Mesenchymal stem cell (in vitro differentiated cells and primary cell): Measurements from ENCODE around the gene SIPA1L3.

Source experiments
- DNase-seq: peaks from one replicate; pipeline ENCODE4 v3.0.0-alpha.2; 2013
- H2AFZ ChIP-seq: one replicate; pipeline ENCODE4 v1.6.1; 2013; ENCODE audit warnings: low read depth, mild to moderate bottlenecking, control low read depth, inconsistent platforms, low read length, moderate library complexity
- H2AK5ac ChIP-seq: 2 replicates; pipeline ENCODE4 v1.6.1; 2013; ENCODE audit warnings: low read length, moderate library complexity, mild to moderate bottlenecking, inconsistent platforms; ENCODE audit not compliant: severe bottlenecking
- H2BK120ac ChIP-seq: one replicate; pipeline ENCODE4 v1.6.1; 2013; ENCODE audit warnings: low read depth, mild to moderate bottlenecking, inconsistent platforms, low read length, moderate library complexity
- H2BK12ac ChIP-seq, 2 experiments: one replicate each; pipeline ENCODE4 v1.6.1; 2013; ENCODE audit warnings: inconsistent platforms in 2 of 2, low read length in 2 of 2, mild to moderate bottlenecking in 2 of 2, moderate library complexity in 2 of 2, control low read depth in 1 of 2
- H2BK15ac ChIP-seq: one replicate; pipeline ENCODE4 v1.6.1; 2013; ENCODE audit warnings: mild to moderate bottlenecking, low read depth, inconsistent platforms; ENCODE audit not compliant: poor library complexity, severe bottlenecking
- H2BK5ac ChIP-seq: 2 replicates; pipeline ENCODE4 v1.6.1; 2013; ENCODE audit warnings: low read depth, mild to moderate bottlenecking, low read length, control low read depth, inconsistent platforms; ENCODE audit not compliant: poor library complexity, severe bottlenecking
- H3K14ac ChIP-seq, 2 experiments: one replicate each; pipeline ENCODE4 v1.6.1; 2013; ENCODE audit warnings: inconsistent platforms in 2 of 2, low read length in 2 of 2, control low read depth in 1 of 2, mild to moderate bottlenecking in 1 of 2, moderate library complexity in 1 of 2
- H3K18ac ChIP-seq, 2 experiments: one replicate each; pipeline ENCODE4 v1.6.1; 2013; ENCODE audit warnings: inconsistent platforms in 2 of 2, low read length in 2 of 2, control low read depth in 1 of 2, low read depth in 1 of 2, mild to moderate bottlenecking in 1 of 2
- H3K23ac ChIP-seq, 2 experiments: one replicate each; pipeline ENCODE4 v1.6.1; 2013; ENCODE audit warnings: inconsistent platforms in 2 of 2, low read length in 2 of 2, mild to moderate bottlenecking in 2 of 2, moderate library complexity in 2 of 2, control low read depth in 1 of 2
- H3K27ac ChIP-seq: 2 replicates; pipeline ENCODE4 v1.5.1; 2013; ENCODE audit warnings: mild to moderate bottlenecking, moderate library complexity, low read length, control low read depth, inconsistent platforms; ENCODE audit not compliant: poor library complexity, severe bottlenecking
- H3K27me3 ChIP-seq, 2 experiments: 2 replicates each; pipeline versions ENCODE4 v1.6.1 to v1.7.0; 2013; ENCODE audit warnings: low read length in 2 of 2, mild to moderate bottlenecking in 2 of 2, moderate library complexity in 2 of 2, control low read depth in 1 of 2, inconsistent platforms in 1 of 2; ENCODE audit not compliant: control insufficient read depth in 1 of 2, insufficient read depth in 1 of 2
- H3K36me3 ChIP-seq, 2 experiments: 2 replicates each; pipeline versions ENCODE4 v1.6.1 to v1.7.0; 2013; ENCODE audit warnings: low read length in 2 of 2, control low read depth in 1 of 2, inconsistent platforms in 1 of 2, low read depth in 1 of 2, mild to moderate bottlenecking in 1 of 2; ENCODE audit not compliant: insufficient read depth in 2 of 2, control insufficient read depth in 1 of 2
- H3K4ac ChIP-seq, 2 experiments: one replicate each; pipeline ENCODE4 v1.6.1; 2013; ENCODE audit warnings: inconsistent platforms in 2 of 2, low read length in 2 of 2, mild to moderate bottlenecking in 2 of 2, moderate library complexity in 2 of 2, control low read depth in 1 of 2, low read depth in 1 of 2
- H3K4me1 ChIP-seq: 2 replicates; pipeline ENCODE4 v1.6.1; 2013; ENCODE audit warnings: low read depth, low read length, control low read depth; ENCODE audit not compliant: control insufficient read depth, insufficient read depth
- H3K4me2 ChIP-seq: 2 replicates; pipeline ENCODE4 v1.6.1; 2013; ENCODE audit warnings: low read length, mild to moderate bottlenecking, inconsistent platforms; ENCODE audit not compliant: poor library complexity, severe bottlenecking
- H3K4me3 ChIP-seq, 2 experiments: 2 replicates each; pipeline versions ENCODE4 v1.5.1 to v1.7.0; 2013; ENCODE audit warnings: low read length in 2 of 2, mild to moderate bottlenecking in 2 of 2, control low read depth in 1 of 2, low read depth in 1 of 2; ENCODE audit not compliant: insufficient read depth in 1 of 2
- H3K79me1 ChIP-seq: replicated peaks from 2 replicates; pipeline ENCODE4 v1.6.1; 2013; ENCODE audit warnings: mild to moderate bottlenecking, control low read depth, low read length, inconsistent platforms; ENCODE audit not compliant: poor library complexity, severe bottlenecking
- H3K9ac ChIP-seq: 2 replicates; pipeline ENCODE4 v1.7.0; 2013; ENCODE audit warnings: mild to moderate bottlenecking, low read length, moderate library complexity
- H3K9me3 ChIP-seq: 2 replicates; pipeline ENCODE4 v1.7.0; 2013; ENCODE audit warnings: mild to moderate bottlenecking, low read length; ENCODE audit not compliant: control insufficient read depth
- H4K8ac ChIP-seq: one replicate; pipeline ENCODE4 v1.6.1; 2013; ENCODE audit warnings: inconsistent platforms, mild to moderate bottlenecking, low read length, moderate library complexity
- H4K91ac ChIP-seq: one replicate; pipeline ENCODE4 v1.6.1; 2013; ENCODE audit warnings: mild to moderate bottlenecking, low read length, inconsistent platforms
- WGBS: methylation state at CpG from one replicate; pipeline ENCODE4 v1.1.7; 2013; ENCODE audit warnings: mixed read lengths; 5-methylcytosine and 5-hydroxymethylcytosine counted together

SIPA1L3 gene

GRCh38 chr19:38162632-38163031, 255.6 kb downstream of the SIPA1L3 start:
- no peak overlapping the region for H3K4me3 ChIP-seq
- no peak overlapping the region for H3K14ac ChIP-seq
- H2BK12ac ChIP-seq: no peak overlapping the region
- H3K4me2 ChIP-seq: no peak overlapping the region
- H2AFZ ChIP-seq: no peak overlapping the region
- H3K79me1 ChIP-seq: peaks cover 25% of the 10 kb centered on the region
- no peaks in the 10 kb centered on the region for H3K27me3 ChIP-seq
- no peak overlapping the region for H3K18ac ChIP-seq
- H3K4ac ChIP-seq: no peak overlapping the region
- H4K91ac ChIP-seq: no peak overlapping the region
- H2AK5ac ChIP-seq: no peak overlapping the region
- H2BK5ac ChIP-seq: no peak overlapping the region
- peaks cover 13% of the 10 kb centered on the region for H3K9me3 ChIP-seq
- WGBS: 98% methylated on average over 7 of the region's 7 CpGs
- H2BK15ac ChIP-seq: no peak overlapping the region
- H4K8ac ChIP-seq: no peak overlapping the region
- H3K23ac ChIP-seq: no peak overlapping the region
- no peak overlapping the region for H3K27ac ChIP-seq
- H3K9ac ChIP-seq: no peak overlapping the region
- DNase-seq: no peak
- H3K36me3 ChIP-seq: peaks cover 77 to 86% of the 10 kb centered on the region in 2 experiments
- no peak overlapping the region for H2BK120ac ChIP-seq
- H3K4me1 ChIP-seq: no peaks in the 10 kb centered on the region

GRCh38 chr19:38163419-38164290, 256.6 kb downstream of the SIPA1L3 start:
- Histone ChIP-seq H3K27me3 (no peaks in the 10 kb centered on the region), H3K4ac (no peak overlapping the region), H3K9me3 (peaks cover 13% of the 10 kb centered on the region), H2BK5ac (no peak overlapping the region), H2AFZ (no peak overlapping the region), H3K79me1 (peaks cover 20% of the 10 kb centered on the region), H3K36me3 (peaks cover 77 to 82% of the 10 kb centered on the region in 2 experiments), H3K4me1 (no peaks in the 10 kb centered on the region), H3K4me2 (no peak overlapping the region), H2BK12ac (no peak overlapping the region), H3K9ac (no peak overlapping the region), H3K27ac (no peak overlapping the region), H4K8ac (no peak overlapping the region), H2AK5ac (no peak overlapping the region), H3K18ac (no peak overlapping the region), H3K23ac (no peak overlapping the region), H2BK15ac (no peak overlapping the region), H4K91ac (no peak overlapping the region), H2BK120ac (no peak overlapping the region), H3K4me3 (no peak overlapping the region), H3K14ac (no peak overlapping the region)
- DNase-seq: no peak
- WGBS: 98% methylated on average over 19 of the region's 23 CpGs

GRCh38 chr19:38164526-38164925, 257.5 kb downstream of the SIPA1L3 start:
- Histone ChIP-seq H3K23ac (no peak overlapping the region), H2BK5ac (no peak overlapping the region), H3K4me1 (no peaks in the 10 kb centered on the region), H3K4me2 (no peak overlapping the region), H3K4me3 (no peak overlapping the region), H3K4ac (no peak overlapping the region), H3K79me1 (peaks cover 17% of the 10 kb centered on the region), H2BK15ac (no peak overlapping the region), H4K8ac (no peak overlapping the region), H4K91ac (no peak overlapping the region), H3K9me3 (peaks cover 13% of the 10 kb centered on the region), H2BK120ac (no peak overlapping the region), H3K14ac (no peak overlapping the region), H3K9ac (no peak overlapping the region), H2BK12ac (no peak overlapping the region), H2AK5ac (no peak overlapping the region), H3K27me3 (no peaks in the 10 kb centered on the region), H3K18ac (no peak overlapping the region), H3K36me3 (peaks cover 75 to 79% of the 10 kb centered on the region in 2 experiments), H2AFZ (no peak overlapping the region), H3K27ac (no peak overlapping the region)
- 97% methylated on average over 25 of the region's 25 CpGs for WGBS
- no peak for DNase-seq

- H2BK120ac ChIP-seq: no peak overlapping the region
- peaks cover 74 to 83% of the 10 kb centered on the region in 2 experiments for H3K36me3 ChIP-seq
- H3K4me1 ChIP-seq: no peaks in the 10 kb centered on the region
- H3K27me3 ChIP-seq: no peaks in the 10 kb centered on the region
- H2AK5ac ChIP-seq: no peak overlapping the region
- no peak overlapping the region for H3K4ac ChIP-seq
- no peak overlapping the region for H2AFZ ChIP-seq
- peaks cover 23% of the 10 kb centered on the region for H3K79me1 ChIP-seq
- H4K91ac ChIP-seq: no peak overlapping the region
- no peak overlapping the region for H3K9ac ChIP-seq
- WGBS: 97% methylated on average over 6 of the region's 6 CpGs
- no peak overlapping the region for H3K14ac ChIP-seq
- peaks cover 13% of the 10 kb centered on the region for H3K9me3 ChIP-seq
- H2BK5ac ChIP-seq: no peak overlapping the region
- H3K27ac ChIP-seq: no peak overlapping the region
- no peak overlapping the region for H3K18ac ChIP-seq
- H4K8ac ChIP-seq: no peak overlapping the region
- no peak for DNase-seq
- H3K4me2 ChIP-seq: no peak overlapping the region
- no peak overlapping the region for H2BK15ac ChIP-seq
- H2BK12ac ChIP-seq: no peak overlapping the region
- H3K23ac ChIP-seq: no peak overlapping the region
- H3K4me3 ChIP-seq: no peak overlapping the region
These were observed 258.3 kb downstream of the SIPA1L3 start for GRCh38 chr19:38165335-38165734.
